Measurements from ENCODE around the gene DYNC1H1.

- TF ChIP-seq EZH2 (IDR thresholded peaks at IDR 0.05): no peak
- TF ChIP-seq POLR2AphosphoS5 (IDR thresholded peaks at IDR 0.05; ENCODE audit: borderline replicate concordance, low read depth, low read length): no peak
Observed at GRCh38 chr14:102058146-102058545, 93.8 kb downstream of the DYNC1H1 start.

Measured in SK-N-MC (cell line).